K562 (cell line): ENCODE results near the gene TMPRSS9. TPM values are rescaled to one million over a fixed set of nuclear protein-coding genes. Genes with fewer than 3 reads are reported as not detected.
A peak's percentile ranks its signal among the peaks of the same experiment; 100 is the strongest.

Source experiments
- CBFB ChIP-seq: sonication (generic); formaldehyde crosslinking; IDR thresholded peaks from 2 replicates; pipeline ENCODE4 v1.4.0; 2020; ENCODE audit warnings: mild to moderate bottlenecking, missing genetic modification reagents
- DIDO1 ChIP-seq: fragments of 450-650 bp; IDR thresholded peaks from 2 replicates; pipeline ENCODE4 v1.6.1; 2016; ENCODE audit warnings: low read depth, missing biosample characterization, missing genetic modification characterization
- E2F3 ChIP-seq: fragments of 250-450 bp; sonication (Bioruptor Pico); IDR thresholded peaks from 2 replicates; pipeline ENCODE4 v1.4.0; 2020; ENCODE audit warnings: mild to moderate bottlenecking
- GTF2B ChIP-seq: IDR thresholded peaks from 2 replicates; pipeline ENCODE4 v1.6.1; 2011; ENCODE audit not compliant: insufficient read length; ENCODE audit errors: extremely low read depth
- HEY1 ChIP-seq: fragments of 250-450 bp; sonication (Bioruptor Pico); IDR thresholded peaks from 2 replicates; pipeline ENCODE4 v1.5.0; 2020; ENCODE audit warnings: mild to moderate bottlenecking, moderate library complexity, borderline replicate concordance
- MAFF ChIP-seq: IDR thresholded peaks from 2 replicates; pipeline ENCODE4 v1.6.1; 2012; ENCODE audit warnings: low read length, improper control_type of control experiment
- MCM5 ChIP-seq: fragments of 450-650 bp; IDR thresholded peaks from 2 replicates; pipeline ENCODE4 v1.6.1; 2016; ENCODE audit warnings: low read depth
- MEF2A ChIP-seq: IDR thresholded peaks from 2 replicates; pipeline ENCODE4 v1.6.1; 2011; ENCODE audit warnings: low read depth, mild to moderate bottlenecking, low read length, moderate library complexity; ENCODE audit not compliant: control insufficient read depth
- MTF1 ChIP-seq: fragments of 250-450 bp; sonication (Bioruptor Pico); IDR thresholded peaks from 2 replicates; pipeline ENCODE4 v1.9.0; 2021; ENCODE audit warnings: moderate library complexity, mild to moderate bottlenecking, inconsistent platforms, borderline replicate concordance
- PCBP2 ChIP-seq: fragments of 200-400 bp; formaldehyde crosslinking; IDR thresholded peaks from 2 replicates; pipeline ENCODE4 v1.6.1; 2018; ENCODE audit warnings: low read length, low read depth, mild to moderate bottlenecking, moderate library complexity; ENCODE audit not compliant: poor library complexity, severe bottlenecking
- RAD51 ChIP-seq: fragments of 450-650 bp; IDR thresholded peaks from 2 replicates; pipeline ENCODE4 v1.7.1; 2016; ENCODE audit warnings: low read depth, mild to moderate bottlenecking, borderline replicate concordance
- RBFOX2 ChIP-seq: fragments of 200-400 bp; formaldehyde crosslinking; IDR thresholded peaks from 2 replicates; pipeline ENCODE4 v1.6.1; 2017; ENCODE audit warnings: low read depth, mild to moderate bottlenecking, low read length, moderate library complexity
- RFX5 ChIP-seq: IDR thresholded peaks from 2 replicates; pipeline ENCODE4 v1.6.1; 2011; ENCODE audit warnings: low read depth, mild to moderate bottlenecking, improper control_type of control experiment, low read length
- SAFB2 ChIP-seq: fragments of 200-400 bp; formaldehyde crosslinking; IDR thresholded peaks from 2 replicates; pipeline ENCODE4 v1.6.1; 2018; ENCODE audit warnings: borderline replicate concordance, low read length, low read depth, moderate library complexity; ENCODE audit not compliant: severe bottlenecking
- SMAD3 ChIP-seq: fragments of 450-650 bp; formaldehyde crosslinking; conservative IDR thresholded peaks from 2 replicates; pipeline ENCODE4 v1.4.0; 2020; ENCODE audit warnings: mild to moderate bottlenecking
- STAT6 ChIP-seq: sonication (generic); formaldehyde crosslinking; IDR thresholded peaks from 2 replicates; pipeline ENCODE4 v1.8.1; 2023; ENCODE audit warnings: mild to moderate bottlenecking, missing genetic modification reagents
- TAF9B ChIP-seq: fragments of 450-650 bp; IDR thresholded peaks from 2 replicates; pipeline ENCODE4 v1.6.1; 2018; ENCODE audit warnings: mild to moderate bottlenecking; ENCODE audit not compliant: partially characterized antibody
- TFE3 ChIP-seq: fragments of 450-650 bp; formaldehyde crosslinking; IDR thresholded peaks from 2 replicates; pipeline ENCODE4 v1.4.0; 2020; ENCODE audit warnings: mild to moderate bottlenecking, mixed read lengths
- ZBTB12 ChIP-seq: fragments of 250-450 bp; sonication (Bioruptor Pico); IDR thresholded peaks from 2 replicates; pipeline ENCODE4 v1.4.0; 2020
- ZNF280B ChIP-seq: fragments of 250-450 bp; sonication (Bioruptor Pico); IDR thresholded peaks from 2 replicates; pipeline ENCODE4 v1.5.1; 2021; ENCODE audit warnings: mild to moderate bottlenecking
- ZNF316 ChIP-seq: fragments of 450-650 bp; IDR thresholded peaks from 2 replicates; pipeline ENCODE4 v1.6.1; 2016
- polyA plus RNA-seq, 8 experiments: library from polyadenylated mRNA; depleted of rRNA in 4 of 8; stranded (reverse) in 5 of 8; unstranded in 3 of 8; fragments of >200 nt; fragmentation: Nextera tagmentation in 2 of 8; fragmentation: Illumina TruSeq in 1 of 8; extraction: Ambion mirVana in 2 of 8; extraction: Trizol in 1 of 8; gene quantifications; 2 replicates each; pipeline versions ENCODE4 v1.2.1 to v1.2.3, GENCODE V29; 2011 to 2014; ENCODE audit warnings: inconsistent platforms in 1 of 8, missing spikeins in 1 of 8
- total RNA-seq, 7 experiments: library from RNA; depleted of rRNA in 6 of 7; stranded (reverse); fragments of >200 nt in 6 of 7; fragmentation: Illumina TruSeq in 2 of 7; extraction: Trizol in 2 of 7; gene quantifications; 2 replicates each; pipeline versions ENCODE4 v1.2.1 to v1.2.3, GENCODE V29; 2011 to 2021; ENCODE audit warnings: low replicate concordance in 1 of 7

TMPRSS9 gene
- total and polyA plus RNA-seq, 9 of the 15 experiments (the other 6 are each of a cell fraction or from before 2014, with no cell fraction given) = 0.01 to 0.03 TPM; not detected in 7

GRCh38 chr19:2328401-2329148, 31.5 kb upstream of the TMPRSS9 start, which contains the start of the genes LSM7 and SPPL2B (continued):
- TF ChIP-seq TFE3 (CRISPR knock-in tag) (no peak), MTF1 (CRISPR knock-in tag) (no peak), RAD51 (no peak), PCBP2 (no peak), MCM5 (no peak), CBFB (CRISPR knock-in tag) (no peak), SAFB2 (no peak), DIDO1 (tag) (no peak), TAF9B (peak; percentile 81), ZBTB12 (CRISPR knock-in tag) (no peak), ZNF316 (no peak), MAFF (no peak), SMAD3 (CRISPR knock-in tag) (no peak), GTF2B (no peak), ZNF280B (CRISPR knock-in tag) (no peak), MEF2A (no peak), RBFOX2 (peak; percentile 96), STAT6 (CRISPR knock-in tag) (0 out of 2 replicates have a peak, but pooled peaks have one; percentile 59), E2F3 (CRISPR knock-in tag) (peak; percentile 74; the same call in 1 of the 2 replicates), RFX5 (no peak), HEY1 (no peak)
